ENCODE results near the gene CHSY1.

Gene CHSY1

DNA sequence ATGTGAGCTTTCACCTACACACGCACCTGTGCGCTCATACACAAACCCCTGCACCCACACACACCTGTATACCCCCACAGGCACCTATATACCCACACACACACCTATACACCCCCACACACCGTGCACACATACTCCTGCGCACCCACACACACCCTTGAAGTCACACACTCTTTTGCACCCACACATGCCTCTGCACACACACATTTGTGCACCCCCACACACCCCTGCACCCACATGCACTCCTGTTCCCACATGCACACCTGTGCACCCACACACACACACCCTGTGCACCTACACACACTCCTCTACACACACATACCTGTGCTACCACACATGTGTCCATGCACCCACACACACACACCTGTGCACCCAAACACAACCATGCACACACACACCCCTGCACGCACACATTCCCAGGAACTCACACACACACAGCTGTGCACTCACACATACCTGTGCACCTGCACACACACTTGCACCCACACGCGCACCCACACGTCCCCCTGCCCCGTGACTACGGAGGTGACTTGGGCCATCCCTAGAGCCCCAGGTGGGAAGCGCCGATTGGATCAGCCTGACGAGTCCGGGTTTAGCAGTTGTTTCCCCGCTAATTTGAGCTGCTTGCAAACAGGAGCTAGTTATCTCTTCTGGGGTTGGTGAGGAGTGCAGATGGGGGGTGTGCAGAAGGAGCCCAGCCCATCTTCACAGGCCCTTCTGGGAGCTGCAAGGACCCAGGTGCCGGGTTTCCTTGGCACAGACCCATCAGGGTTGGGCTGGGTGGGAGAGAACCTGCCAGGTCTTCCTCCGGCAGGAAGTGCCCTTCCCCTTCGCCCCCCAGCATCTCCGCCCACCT is 97.8 kb downstream of the CHSY1 start:
- Mint-ChIP-seq H3K27me3 (no peaks in the 10 kb centered on the region), H3K9me3 (no peaks in the 10 kb centered on the region), H3K36me3 (no peaks in the 10 kb centered on the region), H3K4me3 (no peak overlapping the region), H3K4me1 (peaks cover 16% of the 10 kb centered on the region), H3K27ac (no peak overlapping the region)

DNA sequence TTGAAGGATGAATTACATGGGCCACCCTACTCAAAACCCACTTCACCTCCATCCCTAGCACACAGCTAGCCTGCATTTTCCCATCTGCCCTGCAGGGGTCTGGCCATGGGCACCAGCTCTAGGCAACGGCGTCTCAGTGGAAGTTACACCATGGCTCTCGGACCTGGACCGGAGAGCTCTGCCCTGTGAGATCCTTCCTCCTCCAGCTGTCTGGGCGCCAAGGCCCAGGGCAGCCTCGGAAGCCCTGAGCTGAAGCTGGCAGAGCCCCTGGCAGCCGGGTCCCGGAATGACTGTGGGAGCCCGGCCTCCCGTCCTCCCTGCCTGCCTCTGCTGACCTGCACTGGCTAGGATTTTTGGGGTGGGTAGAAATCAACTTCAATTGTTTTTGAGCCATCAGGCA is 98.9 kb downstream of the CHSY1 start:
- no peak overlapping the region for H3K4me3 Mint-ChIP-seq
- H3K36me3 Mint-ChIP-seq = no peaks in the 10 kb centered on the region
- H3K27me3 Mint-ChIP-seq = no peaks in the 10 kb centered on the region
- no peaks in the 10 kb centered on the region for H3K9me3 Mint-ChIP-seq
- H3K4me1 Mint-ChIP-seq = peaks cover 9% of the 10 kb centered on the region
- no peak overlapping the region for H3K27ac Mint-ChIP-seq

DNA sequence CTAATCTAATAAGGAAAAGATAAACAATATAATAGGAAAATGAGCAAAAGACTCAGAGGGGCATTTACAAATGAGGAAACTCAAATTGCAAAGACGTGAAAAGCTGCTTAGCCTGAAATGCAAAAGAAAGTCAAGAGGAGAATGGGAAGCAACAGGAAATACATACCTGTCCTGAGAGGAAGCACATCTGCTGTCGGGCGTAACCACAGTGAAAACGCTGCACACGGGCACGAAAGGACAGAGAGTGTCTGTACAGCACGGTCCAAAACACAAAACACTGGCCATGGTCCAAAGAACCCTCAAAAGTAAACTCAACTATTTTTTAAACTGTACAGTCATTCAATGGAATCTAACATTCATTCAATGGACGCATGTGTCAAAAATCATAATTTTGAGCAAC is 100.6 kb downstream of the CHSY1 start:
- peaks cover 9% of the 10 kb centered on the region for H3K4me1 Mint-ChIP-seq
- H3K9me3 Mint-ChIP-seq = no peaks in the 10 kb centered on the region
- no peaks in the 10 kb centered on the region for H3K27me3 Mint-ChIP-seq
- H3K4me3 Mint-ChIP-seq = no peak overlapping the region
- no peaks in the 10 kb centered on the region for H3K36me3 Mint-ChIP-seq
- no peak overlapping the region for H3K27ac Mint-ChIP-seq

DNA sequence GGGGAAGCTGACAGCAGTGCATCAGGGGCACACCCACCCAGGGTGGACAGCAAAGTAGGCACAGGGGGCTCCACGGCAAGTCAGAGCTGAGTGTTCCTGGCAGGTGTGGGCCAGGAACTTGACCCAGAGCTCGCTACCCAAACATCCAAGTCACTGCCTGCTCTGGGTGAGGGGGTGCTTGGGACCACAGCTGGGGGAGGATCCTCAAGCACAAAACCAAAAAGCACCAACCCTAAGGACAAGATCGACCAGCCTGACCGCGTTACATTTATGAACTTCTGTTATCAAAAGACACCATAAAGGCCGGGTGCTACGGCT is 101.2 kb downstream of the CHSY1 start:
- H3K4me1 Mint-ChIP-seq = peaks cover 9% of the 10 kb centered on the region
- no peak overlapping the region for H3K4me3 Mint-ChIP-seq
- no peaks in the 10 kb centered on the region for H3K27me3 Mint-ChIP-seq
- no peaks in the 10 kb centered on the region for H3K36me3 Mint-ChIP-seq
- no peak overlapping the region for H3K27ac Mint-ChIP-seq
- H3K9me3 Mint-ChIP-seq = no peaks in the 10 kb centered on the region

DNA sequence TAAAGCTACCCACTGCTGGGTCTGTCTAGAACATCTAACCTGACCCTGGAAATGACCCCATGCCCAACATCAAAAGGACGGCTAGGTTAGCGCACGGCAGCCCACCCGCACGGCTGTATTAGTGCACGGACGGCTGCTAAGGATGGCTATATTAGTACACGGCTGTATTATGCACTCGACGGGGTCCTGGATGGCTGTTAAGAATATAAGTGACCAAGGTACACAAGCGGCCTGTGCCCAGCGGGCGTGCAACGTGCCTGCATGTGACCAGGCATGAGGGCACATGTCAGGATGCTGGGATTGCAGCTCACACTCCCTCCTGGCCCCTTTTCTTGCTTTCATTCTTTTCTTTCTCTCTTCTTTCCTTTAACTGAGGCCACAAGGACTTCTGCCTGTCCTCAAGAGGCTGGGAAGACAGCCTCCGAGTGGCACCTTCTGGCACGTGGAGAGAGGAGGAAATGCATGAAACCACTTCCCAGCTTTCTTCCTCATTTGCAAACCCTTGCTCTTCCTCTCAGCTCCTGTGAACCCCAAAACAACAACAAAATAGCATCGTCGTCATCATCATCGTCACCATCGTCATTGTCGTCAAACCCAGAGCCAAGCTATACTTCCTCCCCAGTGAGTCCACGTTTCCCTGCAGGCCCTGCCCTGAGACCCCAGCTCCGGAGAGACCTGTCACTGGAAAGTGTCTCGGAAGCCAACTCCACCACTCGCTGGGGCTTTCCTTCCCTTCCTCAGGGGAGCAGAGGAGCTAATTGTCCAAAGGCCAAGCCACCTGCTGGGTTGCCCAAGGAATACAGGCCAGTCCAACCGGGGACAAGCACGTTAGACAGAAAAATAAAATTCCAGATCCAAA is 101.8 kb downstream of the CHSY1 start:
- Mint-ChIP-seq H3K27ac (no peak overlapping the region), H3K36me3 (no peaks in the 10 kb centered on the region), H3K27me3 (no peaks in the 10 kb centered on the region), H3K9me3 (no peaks in the 10 kb centered on the region), H3K4me3 (no peak overlapping the region), H3K4me1 (peaks cover 9% of the 10 kb centered on the region)

DNA sequence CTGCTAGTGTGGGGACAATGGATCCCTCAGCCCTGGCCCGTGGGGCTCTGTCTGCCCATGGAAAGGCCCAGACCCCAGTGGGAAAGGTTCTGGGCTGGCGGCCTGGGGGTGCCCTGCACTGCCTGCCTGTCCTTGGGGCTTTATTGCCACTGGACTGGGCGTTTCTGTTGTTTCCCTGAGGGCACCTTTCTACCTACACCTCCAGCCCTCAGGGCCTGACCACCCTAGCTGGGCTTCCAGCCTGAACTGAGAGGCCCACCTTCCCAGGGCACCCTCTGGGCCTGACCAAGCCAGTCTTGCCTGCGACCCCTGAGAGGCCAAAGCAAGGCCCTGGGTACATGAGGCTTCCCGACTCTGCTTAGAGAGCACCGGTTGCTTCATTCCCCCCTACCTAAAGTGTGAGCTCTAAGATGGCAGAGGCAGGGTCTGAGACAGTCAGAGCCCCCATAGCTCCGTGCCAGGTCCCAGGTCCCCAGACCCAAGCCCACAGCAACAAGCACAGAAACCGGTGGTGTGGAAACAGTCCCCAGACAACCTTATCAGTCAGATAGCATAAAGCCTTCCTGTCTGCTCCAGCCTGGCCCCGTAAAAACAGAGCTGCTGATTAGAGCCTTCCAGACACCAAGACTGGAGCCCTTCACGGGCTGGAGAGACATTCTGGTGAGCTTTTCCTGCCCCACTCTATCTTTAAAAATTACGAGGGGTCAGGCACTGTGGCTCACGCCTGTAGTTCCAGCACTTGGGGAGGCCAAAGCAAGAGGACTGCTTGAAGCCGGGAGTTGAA is 102.8 kb downstream of the CHSY1 start:
- no peak overlapping the region for H3K27ac Mint-ChIP-seq

DNA sequence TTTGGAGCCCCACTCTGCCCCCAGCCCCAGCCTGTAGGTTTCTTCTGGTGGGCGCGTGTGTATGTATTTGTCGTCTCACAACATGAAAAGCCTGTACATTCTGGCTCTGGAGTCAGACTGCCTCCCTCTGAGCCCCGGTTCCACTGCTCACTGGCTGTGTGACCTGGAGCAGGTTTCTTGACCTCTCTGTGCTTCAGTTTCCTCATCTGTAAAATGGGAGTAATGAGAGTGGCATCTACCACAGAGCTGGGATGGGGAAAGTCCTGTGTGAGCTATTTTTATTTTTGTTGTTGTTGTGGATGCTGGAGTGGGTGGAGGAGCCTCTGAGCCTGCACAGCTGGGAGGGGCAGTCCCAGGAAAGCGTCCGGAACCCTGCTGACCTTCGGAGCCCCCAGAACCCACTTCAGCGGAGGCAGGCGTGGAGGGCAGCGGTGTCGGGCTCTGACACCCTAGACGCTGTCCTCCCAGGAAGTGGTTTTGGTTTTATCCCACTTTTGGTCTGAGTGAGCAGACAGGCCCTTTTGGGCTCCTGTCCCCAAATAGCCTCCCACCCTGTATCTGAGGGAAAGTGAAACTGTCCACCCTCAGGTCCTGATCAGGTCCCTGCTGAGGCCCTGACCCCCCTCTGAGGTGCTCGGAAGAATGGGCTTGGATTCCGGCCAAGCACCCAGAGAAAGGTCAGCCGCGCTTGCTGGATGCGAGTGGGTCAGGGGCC is 103.5 kb downstream of the CHSY1 start:
- Mint-ChIP-seq H3K36me3 (no peaks in the 10 kb centered on the region), H3K9me3 (no peaks in the 10 kb centered on the region), H3K27me3 (no peaks in the 10 kb centered on the region), H3K27ac (no peak overlapping the region), H3K4me3 (no peak overlapping the region), H3K4me1 (peaks cover 9% of the 10 kb centered on the region)

More for the DNA sequence above, 102.8 kb downstream of the CHSY1 start:
- Mint-ChIP-seq H3K27me3 (no peaks in the 10 kb centered on the region), H3K4me3 (no peak overlapping the region), H3K9me3 (no peaks in the 10 kb centered on the region), H3K4me1 (peaks cover 9% of the 10 kb centered on the region), H3K36me3 (no peaks in the 10 kb centered on the region)

DNA sequence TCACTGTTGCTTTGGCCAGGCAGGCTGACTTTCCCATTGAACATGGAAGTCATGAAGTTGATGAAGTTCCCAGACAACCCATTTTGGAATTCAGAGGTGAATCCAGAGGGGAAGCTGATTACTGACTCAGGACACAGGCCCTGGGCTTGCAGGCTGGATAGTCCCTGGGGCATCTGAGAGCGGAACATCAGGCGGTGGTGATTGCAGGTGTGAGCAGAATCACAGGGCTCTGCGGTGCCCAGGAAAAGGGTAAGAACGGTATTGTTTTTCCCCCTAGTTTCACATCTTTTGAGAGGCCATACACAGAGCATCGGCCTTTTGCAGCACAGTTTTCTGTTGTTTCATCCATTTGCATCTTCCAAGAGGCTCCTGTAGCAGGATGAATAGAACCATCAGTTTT is 104.7 kb downstream of the CHSY1 start:
- Mint-ChIP-seq H3K27ac (no peak overlapping the region), H3K27me3 (no peaks in the 10 kb centered on the region), H3K4me1 (peaks cover 9% of the 10 kb centered on the region), H3K4me3 (no peak overlapping the region), H3K9me3 (no peaks in the 10 kb centered on the region), H3K36me3 (no peaks in the 10 kb centered on the region)

DNA sequence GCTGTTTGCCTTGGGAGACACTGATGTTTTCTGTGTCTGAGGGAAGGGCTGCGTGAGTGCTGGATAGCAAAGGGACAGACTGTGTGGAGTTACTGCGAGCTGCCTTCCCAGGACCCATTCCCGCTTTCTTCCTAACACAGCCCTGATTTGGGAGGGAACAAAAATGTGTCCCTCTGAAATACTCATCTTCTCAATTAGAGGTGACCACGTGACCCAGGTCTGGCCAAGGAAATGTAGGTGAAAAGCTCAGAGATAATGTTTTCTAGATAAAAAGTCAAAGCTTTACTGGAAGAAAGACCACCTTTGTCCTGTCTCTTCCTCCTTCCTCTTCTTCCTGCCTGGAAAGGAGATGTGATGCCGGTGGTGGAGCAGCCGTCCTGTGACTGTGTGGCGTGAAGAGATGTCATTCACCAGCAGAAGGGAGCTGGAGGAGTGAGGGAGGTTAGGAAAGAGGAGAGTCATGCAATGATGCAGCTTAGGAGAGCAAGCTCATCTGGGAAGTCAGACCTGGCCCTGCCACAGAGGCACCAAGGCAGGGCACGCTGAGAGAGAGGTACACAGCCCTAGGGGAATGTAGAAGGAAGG is 105.6 kb downstream of the CHSY1 start:
- Mint-ChIP-seq H3K4me3 (no peak overlapping the region), H3K9me3 (no peaks in the 10 kb centered on the region), H3K27me3 (no peaks in the 10 kb centered on the region), H3K27ac (peak overlapping the region; percentile 14), H3K4me1 (peaks cover 5% of the 10 kb centered on the region), H3K36me3 (no peaks in the 10 kb centered on the region)

DNA sequence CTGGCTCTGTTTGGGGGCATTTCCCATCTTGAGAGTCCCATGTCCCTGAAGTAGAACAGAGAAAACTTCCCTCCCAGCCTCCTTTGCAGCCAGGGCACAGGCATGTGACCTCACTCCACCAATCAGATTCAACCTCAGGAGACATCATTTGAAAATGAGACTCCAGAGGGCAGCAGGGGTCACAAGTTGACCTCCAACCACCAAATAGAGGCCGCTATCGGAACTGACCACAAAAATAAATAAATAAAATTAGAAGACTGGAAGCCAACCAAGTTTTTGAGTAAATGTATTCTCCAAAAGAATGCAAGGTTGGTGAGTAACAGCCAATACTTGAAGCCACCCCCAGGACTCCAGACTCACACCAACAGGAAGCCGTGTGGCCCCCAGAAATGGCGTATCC is 106.5 kb downstream of the CHSY1 start:
- Mint-ChIP-seq H3K27ac (no peak overlapping the region), H3K4me1 (peaks cover 3% of the 10 kb centered on the region), H3K4me3 (no peak overlapping the region), H3K9me3 (no peaks in the 10 kb centered on the region), H3K36me3 (no peaks in the 10 kb centered on the region), H3K27me3 (no peaks in the 10 kb centered on the region)

DNA sequence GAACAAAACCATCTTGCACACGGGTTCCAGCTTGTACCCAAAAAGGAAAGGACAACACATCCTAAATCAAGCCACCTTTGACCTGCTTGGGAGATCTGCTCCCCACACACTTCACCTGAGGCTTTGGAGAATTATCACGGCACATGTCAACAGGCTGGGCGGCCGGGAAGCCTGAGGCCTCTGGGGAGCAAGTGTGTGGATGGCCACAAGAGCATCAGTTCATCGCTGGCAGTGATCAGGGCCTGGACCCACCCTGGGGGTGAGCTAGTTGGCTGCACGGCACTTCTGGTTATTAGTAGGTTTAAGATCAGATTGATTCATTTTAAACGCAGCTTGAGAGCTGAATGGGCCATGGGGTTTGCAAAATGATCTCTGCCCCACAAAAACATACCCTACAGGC is 108.5 kb downstream of the CHSY1 start:
- H3K9me3 Mint-ChIP-seq = no peaks in the 10 kb centered on the region
- H3K4me3 Mint-ChIP-seq = no peak overlapping the region

DNA sequence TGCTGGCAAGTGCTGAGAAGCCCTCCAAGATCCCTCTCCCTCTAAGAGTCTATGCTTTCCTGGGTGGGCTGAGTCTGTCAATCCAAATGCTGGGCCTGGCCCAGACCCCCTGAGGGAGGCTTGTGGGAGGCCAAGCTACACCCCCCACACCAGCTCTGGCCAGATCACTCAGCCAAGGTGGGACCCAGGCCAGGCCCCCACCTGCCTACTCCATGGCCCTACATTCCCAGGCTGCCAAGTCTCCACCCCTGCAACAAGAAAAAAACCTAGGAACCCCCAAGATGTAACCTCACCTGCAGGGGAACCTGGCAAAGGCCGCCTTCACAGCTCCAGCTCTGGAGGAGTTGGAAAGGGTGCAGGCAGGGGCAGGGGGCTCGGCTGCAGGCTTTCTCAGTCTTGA is 109.1 kb downstream of the CHSY1 start:
- Mint-ChIP-seq H3K27me3 (no peaks in the 10 kb centered on the region), H3K27ac (no peak overlapping the region), H3K4me3 (no peak overlapping the region), H3K36me3 (no peaks in the 10 kb centered on the region), H3K9me3 (no peaks in the 10 kb centered on the region), H3K4me1 (peaks cover 5% of the 10 kb centered on the region)

More for the DNA sequence above, 108.5 kb downstream of the CHSY1 start:
- H3K4me1 Mint-ChIP-seq = peaks cover 3% of the 10 kb centered on the region
- no peak overlapping the region for H3K27ac Mint-ChIP-seq
- no peaks in the 10 kb centered on the region for H3K27me3 Mint-ChIP-seq
- H3K36me3 Mint-ChIP-seq = no peaks in the 10 kb centered on the region

DNA sequence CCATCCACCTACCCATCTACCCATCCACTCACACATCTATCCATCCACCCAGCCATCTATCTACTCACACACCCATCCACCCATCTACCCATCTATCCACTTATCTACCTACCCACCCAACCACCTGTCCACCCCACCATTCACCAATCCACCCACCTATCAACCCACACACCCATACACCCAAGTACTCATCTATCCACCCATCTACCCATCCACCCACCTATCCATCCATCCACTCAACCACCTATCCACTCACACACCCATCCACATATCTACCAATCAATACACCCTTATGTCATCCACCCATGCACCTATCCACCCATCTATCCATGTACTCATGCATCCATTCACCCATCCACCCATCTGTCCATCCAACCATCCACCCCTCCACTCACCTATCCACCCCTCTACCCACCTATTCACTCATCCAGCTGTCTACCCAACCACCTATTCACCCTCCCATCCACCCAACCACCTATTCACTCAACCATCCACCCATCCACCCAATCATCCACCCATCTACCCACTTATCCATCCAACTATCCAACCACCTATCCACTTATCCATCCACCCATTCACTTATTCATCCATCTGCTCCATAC is 109.8 kb downstream of the CHSY1 start:
- Mint-ChIP-seq H3K4me3 (no peak overlapping the region), H3K27ac (no peak overlapping the region), H3K4me1 (peaks cover 12% of the 10 kb centered on the region), H3K27me3 (no peaks in the 10 kb centered on the region), H3K36me3 (no peaks in the 10 kb centered on the region), H3K9me3 (no peaks in the 10 kb centered on the region)

DNA sequence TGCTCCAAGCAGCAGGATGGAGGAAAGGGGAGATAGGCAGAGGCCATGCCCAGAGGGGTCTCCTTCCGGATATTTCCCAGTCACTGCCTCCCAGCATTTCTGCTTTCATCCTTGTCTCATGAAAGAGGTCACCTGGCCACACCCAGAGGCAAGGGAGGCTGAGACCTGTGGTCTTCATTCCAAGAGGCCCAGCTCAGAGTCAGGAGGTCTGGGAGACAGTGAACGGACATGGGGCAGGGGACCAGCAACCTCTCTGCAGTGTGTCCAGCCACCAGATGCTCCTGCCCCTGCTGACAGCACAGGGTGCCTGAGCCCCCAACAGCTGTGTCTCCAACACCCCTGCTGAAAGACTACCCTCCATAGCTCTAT is 111.2 kb downstream of the CHSY1 start:
- peaks cover 21% of the 10 kb centered on the region for H3K4me1 Mint-ChIP-seq
- no peak overlapping the region for H3K4me3 Mint-ChIP-seq
- no peak overlapping the region for H3K27ac Mint-ChIP-seq
- no peaks in the 10 kb centered on the region for H3K27me3 Mint-ChIP-seq
- H3K9me3 Mint-ChIP-seq = no peaks in the 10 kb centered on the region
- no peaks in the 10 kb centered on the region for H3K36me3 Mint-ChIP-seq

All from activated naive CD4-positive, alpha-beta T cell treated with anti-CD3 and anti-CD28 coated beads, Interleukin-2, amount 50 U/mL, for 24 hours (primary cell).